GM19099 (cell line): ENCODE results near the gene TAF10.

Experiments used
- POLR2A ChIP-seq: IDR thresholded peaks from 3 replicates; pipeline ENCODE4 v1.6.1; 2011; ENCODE audit warnings: low read depth; ENCODE audit not compliant: insufficient read length; ENCODE audit errors: extremely low read depth

The TAF10 gene

GRCh38 chr11:6622261-6623171, 10.5 kb upstream of the TAF10 start:
- TF ChIP-seq POLR2A = no peak

- no peak for TF ChIP-seq POLR2A
Measured at GRCh38 chr11:6621711-6622211, 9.7 kb upstream of the TAF10 start.

- TF ChIP-seq POLR2A = no peak
Measured at GRCh38 chr11:6620636-6621035, 8.6 kb upstream of the TAF10 start.

GRCh38 chr11:6619004-6619745, 7.2 kb upstream of the TAF10 start, which contains the start of gene TPP1:
TPP1 (minus strand) TSS chr11:6619422; CDS start chr11:6619400, 22 bp downstream.
- TF ChIP-seq POLR2A = peak; percentile 78

- TF ChIP-seq POLR2A = no peak
Measured at GRCh38 chr11:6618117-6619003, 6.3 kb upstream of the TAF10 start.

- no peak for TF ChIP-seq POLR2A
Measured at GRCh38 chr11:6617315-6617781, 5.3 kb upstream of the TAF10 start.

- TF ChIP-seq POLR2A = no peak
Measured at GRCh38 chr11:6616596-6617250, 4.7 kb upstream of the TAF10 start.

GRCh38 chr11:6615882-6616585, 4.0 kb upstream of the TAF10 start:
- TF ChIP-seq POLR2A = no peak

- no peak for TF ChIP-seq POLR2A
Measured at GRCh38 chr11:6615046-6615445, 3.0 kb upstream of the TAF10 start.

GRCh38 chr11:6614446-6614845, 2.4 kb upstream of the TAF10 start:
- no peak for TF ChIP-seq POLR2A

- TF ChIP-seq POLR2A = no peak
Measured at GRCh38 chr11:6613496-6613895, 1.5 kb upstream of the TAF10 start.

GRCh38 chr11:6611963-6612212, 128 bp downstream of the TAF10 start:
- no peak for TF ChIP-seq POLR2A

GRCh38 chr11:6611092-6611962, 689 bp downstream of the TAF10 start:
- no peak for TF ChIP-seq POLR2A
